ENCODE data around the gene CNPY3. TPM values are rescaled to one million over a fixed set of nuclear protein-coding genes. Genes with fewer than 3 reads are reported as not detected.
A peak's percentile ranks its signal among the peaks of the same experiment; 100 is the strongest.

CNPY3 gene
- total and polyA plus RNA-seq, 2 of the 13 experiments (the other 11 are each of a cell fraction or from before 2014, with no cell fraction given), result 42.3 to 60.2 TPM

DNA sequence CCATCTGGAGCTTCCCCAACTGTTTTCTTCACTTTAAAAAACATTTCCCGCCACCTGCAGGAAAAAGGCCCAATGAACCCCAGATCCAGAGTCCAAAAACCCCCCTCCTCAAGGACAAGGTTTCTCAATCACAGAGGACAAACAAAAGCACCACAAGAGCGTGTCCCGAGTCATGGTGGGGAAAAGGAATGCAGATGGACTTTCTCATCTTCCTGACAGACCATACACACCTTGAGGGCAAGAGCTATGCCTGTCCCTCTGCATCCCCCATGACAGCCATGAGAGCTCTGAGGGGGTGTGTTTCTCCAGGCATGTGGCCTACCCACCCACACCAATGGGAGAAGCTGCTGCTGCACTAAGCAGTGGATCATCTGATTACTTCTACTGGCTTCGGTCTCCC lies 40.7 kb downstream of the CNPY3 start (continued):
- TF ChIP-seq GMEB2 (CRISPR knock-in tag; IDR thresholded peaks at IDR 0.05; ENCODE audit: low read depth) (no peak), MAZ (IDR thresholded peaks at IDR 0.05; ENCODE audit: borderline replicate concordance, low read depth, low read length) (0 out of 2 replicates have a peak, but pooled peaks have one; percentile 1), MAZ (CRISPR knock-in tag; IDR thresholded peaks at IDR 0.05; ENCODE audit: low read depth) (no peak), ZMYM3 (CRISPR knock-in tag; IDR thresholded peaks at IDR 0.05) (peak; percentile 46; the same call in 1 of the 2 replicates), ZNF350 (CRISPR knock-in tag; IDR thresholded peaks at IDR 0.05; ENCODE audit: borderline replicate concordance, low read depth) (0 out of 2 replicates have a peak, but pooled peaks have one; percentile 21), HNF4G (IDR thresholded peaks at IDR 0.05; ENCODE audit: borderline replicate concordance, low read depth, low read length) (peak; percentile 86), HNF4G (CRISPR knock-in tag; IDR thresholded peaks at IDR 0.05; ENCODE audit: borderline replicate concordance, low read depth) (no peak), MLX (CRISPR knock-in tag; IDR thresholded peaks at IDR 0.05) (no peak), HNF4A (CRISPR knock-in tag; IDR thresholded peaks at IDR 0.05) (peak; percentile 97), LCORL (IDR thresholded peaks at IDR 0.05) (no peak), LCORL (CRISPR knock-in tag; IDR thresholded peaks at IDR 0.05) (0 out of 2 replicates have a peak, but pooled peaks have one; percentile 29), ZNF207 (IDR thresholded peaks at IDR 0.05; ENCODE audit: borderline replicate concordance) (no peak), MYC (CRISPR knock-in tag; IDR thresholded peaks at IDR 0.05; ENCODE audit: borderline replicate concordance) (0 out of 2 replicates have a peak, but pooled peaks have one; percentile 25), ZNF331 (CRISPR knock-in tag; IDR thresholded peaks at IDR 0.05) (0 out of 2 replicates have a peak, but pooled peaks have one; percentile 28), ZNF3 (CRISPR knock-in tag; IDR thresholded peaks at IDR 0.05) (no peak), NFYC (CRISPR knock-in tag; IDR thresholded peaks at IDR 0.05) (no peak), RARA (CRISPR knock-in tag; IDR thresholded peaks at IDR 0.05) (peak; percentile 8; the same call in 1 of the 2 replicates), CREM (IDR thresholded peaks at IDR 0.05) (peak; percentile 47; the same call in 1 of the 2 replicates), CREM (CRISPR knock-in tag; IDR thresholded peaks at IDR 0.05) (no peak), EP300 (IDR thresholded peaks at IDR 0.05; ENCODE audit: low read depth in 2 of 2, low read length in 2 of 2) (peak in 1 of 2 experiments; percentile 80; a peak in 2 of 4 replicates), EP300 (CRISPR knock-in tag; IDR thresholded peaks at IDR 0.05; ENCODE audit: borderline replicate concordance) (no peak), ARNT (IDR thresholded peaks at IDR 0.05) (no peak), ZNF746 (CRISPR knock-in tag; IDR thresholded peaks at IDR 0.05) (peak; percentile 49; the same call in 1 of the 2 replicates), GATAD2A (CRISPR knock-in tag; IDR thresholded peaks at IDR 0.05) (peak; percentile 82), ETV6 (CRISPR knock-in tag; conservative IDR thresholded peaks at IDR 0.05) (no peak)
- TF ChIP-seq, protein P1, sequence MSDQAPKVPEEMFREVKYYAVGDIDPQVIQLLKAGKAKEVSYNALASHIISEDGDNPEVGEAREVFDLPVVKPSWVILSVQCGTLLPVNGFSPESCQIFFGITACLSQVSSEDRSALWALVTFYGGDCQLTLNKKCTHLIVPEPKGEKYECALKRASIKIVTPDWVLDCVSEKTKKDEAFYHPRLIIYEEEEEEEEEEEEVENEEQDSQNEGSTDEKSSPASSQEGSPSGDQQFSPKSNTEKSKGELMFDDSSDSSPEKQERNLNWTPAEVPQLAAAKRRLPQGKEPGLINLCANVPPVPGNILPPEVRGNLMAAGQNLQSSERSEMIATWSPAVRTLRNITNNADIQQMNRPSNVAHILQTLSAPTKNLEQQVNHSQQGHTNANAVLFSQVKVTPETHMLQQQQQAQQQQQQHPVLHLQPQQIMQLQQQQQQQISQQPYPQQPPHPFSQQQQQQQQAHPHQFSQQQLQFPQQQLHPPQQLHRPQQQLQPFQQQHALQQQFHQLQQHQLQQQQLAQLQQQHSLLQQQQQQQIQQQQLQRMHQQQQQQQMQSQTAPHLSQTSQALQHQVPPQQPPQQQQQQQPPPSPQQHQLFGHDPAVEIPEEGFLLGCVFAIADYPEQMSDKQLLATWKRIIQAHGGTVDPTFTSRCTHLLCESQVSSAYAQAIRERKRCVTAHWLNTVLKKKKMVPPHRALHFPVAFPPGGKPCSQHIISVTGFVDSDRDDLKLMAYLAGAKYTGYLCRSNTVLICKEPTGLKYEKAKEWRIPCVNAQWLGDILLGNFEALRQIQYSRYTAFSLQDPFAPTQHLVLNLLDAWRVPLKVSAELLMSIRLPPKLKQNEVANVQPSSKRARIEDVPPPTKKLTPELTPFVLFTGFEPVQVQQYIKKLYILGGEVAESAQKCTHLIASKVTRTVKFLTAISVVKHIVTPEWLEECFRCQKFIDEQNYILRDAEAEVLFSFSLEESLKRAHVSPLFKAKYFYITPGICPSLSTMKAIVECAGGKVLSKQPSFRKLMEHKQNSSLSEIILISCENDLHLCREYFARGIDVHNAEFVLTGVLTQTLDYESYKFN (CRISPR knock-in tag; conservative IDR thresholded peaks at IDR 0.05), result 0 out of 2 replicates have a peak, but pooled peaks have one; percentile 46
- TF ChIP-seq, protein P2, sequence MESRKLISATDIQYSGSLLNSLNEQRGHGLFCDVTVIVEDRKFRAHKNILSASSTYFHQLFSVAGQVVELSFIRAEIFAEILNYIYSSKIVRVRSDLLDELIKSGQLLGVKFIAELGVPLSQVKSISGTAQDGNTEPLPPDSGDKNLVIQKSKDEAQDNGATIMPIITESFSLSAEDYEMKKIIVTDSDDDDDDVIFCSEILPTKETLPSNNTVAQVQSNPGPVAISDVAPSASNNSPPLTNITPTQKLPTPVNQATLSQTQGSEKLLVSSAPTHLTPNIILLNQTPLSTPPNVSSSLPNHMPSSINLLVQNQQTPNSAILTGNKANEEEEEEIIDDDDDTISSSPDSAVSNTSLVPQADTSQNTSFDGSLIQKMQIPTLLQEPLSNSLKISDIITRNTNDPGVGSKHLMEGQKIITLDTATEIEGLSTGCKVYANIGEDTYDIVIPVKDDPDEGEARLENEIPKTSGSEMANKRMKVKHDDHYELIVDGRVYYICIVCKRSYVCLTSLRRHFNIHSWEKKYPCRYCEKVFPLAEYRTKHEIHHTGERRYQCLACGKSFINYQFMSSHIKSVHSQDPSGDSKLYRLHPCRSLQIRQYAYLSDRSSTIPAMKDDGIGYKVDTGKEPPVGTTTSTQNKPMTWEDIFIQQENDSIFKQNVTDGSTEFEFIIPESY (CRISPR knock-in tag; IDR thresholded peaks at IDR 0.05), result peak; percentile 96
